OCI-LY3 (cell line): ENCODE measurements around the gene CXCL13.
A peak's percentile ranks its signal among the peaks of the same experiment; 100 is the strongest.

Experiments used
- H2AFZ ChIP-seq: fragments of 200-600, 300-600 bp; shearing (Covaris generic); 2 replicates; pipeline ENCODE4 v1.6.0; 2014; ENCODE audit warnings: antibody characterized with exemption, low read depth, low read length
- H3K27ac ChIP-seq: fragments of 200-600, 300-600 bp; sonication (generic); 2 replicates; pipeline ENCODE4 v1.5.1; 2014; ENCODE audit warnings: mild to moderate bottlenecking, low read length, moderate library complexity, mixed read lengths
- H3K27me3 ChIP-seq: fragments of 200-600, 300-600 bp; sonication (generic); 2 replicates; pipeline ENCODE4 v1.6.1; 2014; ENCODE audit warnings: low read depth, low read length, mixed read lengths
- H3K36me3 ChIP-seq: fragments of 200-600, 300-600 bp; sonication (generic); replicated peaks from 2 replicates; pipeline ENCODE3; 2014; ENCODE audit warnings: low read depth, low read length, mixed read lengths
- H3K4me1 ChIP-seq: fragments of 300-600, 200-600 bp; sonication (generic); 2 replicates; pipeline ENCODE4 v1.6.1; 2014; ENCODE audit warnings: low read length, mixed read lengths
- H3K4me2 ChIP-seq: fragments of 200-600, 300-600 bp; sonication (generic); 2 replicates; pipeline ENCODE4 v1.6.1; 2014; ENCODE audit warnings: low read length, mixed read lengths
- H3K4me3 ChIP-seq: fragments of 300-600, 200-600 bp; sonication (generic); 2 replicates; pipeline ENCODE4 v1.5.1; 2014; ENCODE audit warnings: antibody characterized with exemption, mild to moderate bottlenecking, low read length, moderate library complexity
- H3K79me2 ChIP-seq: fragments of 300-600, 200-600 bp; shearing (Covaris generic); 2 replicates; pipeline ENCODE4 v1.6.1; 2014; ENCODE audit warnings: mild to moderate bottlenecking, low read length, mixed read lengths
- H3K9ac ChIP-seq: fragments of 300-600, 200-600 bp; shearing (Covaris generic); 2 replicates; pipeline ENCODE4 v1.6.0; 2014; ENCODE audit warnings: mild to moderate bottlenecking, low read length, moderate library complexity
- H3K9me3 ChIP-seq: fragments of 200-600, 300-600 bp; shearing (Covaris generic); 2 replicates; pipeline ENCODE4 v1.6.1; 2014; ENCODE audit warnings: low read length, mixed read lengths; ENCODE audit not compliant: insufficient read depth
- H4K20me1 ChIP-seq: fragments of 200-600, 300-600 bp; sonication (generic); 2 replicates; pipeline ENCODE4 v1.6.1; 2016; ENCODE audit warnings: low read length, mixed read lengths; ENCODE audit not compliant: insufficient read depth
- CTCF ChIP-seq: fragments of 200-600, 300-600 bp; sonication (generic); IDR thresholded peaks from 2 replicates; pipeline ENCODE4 v1.5.1; 2014; ENCODE audit warnings: antibody characterized with exemption, low read length, low read depth
- EZH2phosphoT487 ChIP-seq: fragments of 200-600 bp; shearing (Covaris generic); IDR thresholded peaks from 2 replicates; pipeline ENCODE4 v1.6.1; 2018; ENCODE audit warnings: antibody characterized with exemption, mixed run types, low read depth

CXCL13 gene

DNA sequence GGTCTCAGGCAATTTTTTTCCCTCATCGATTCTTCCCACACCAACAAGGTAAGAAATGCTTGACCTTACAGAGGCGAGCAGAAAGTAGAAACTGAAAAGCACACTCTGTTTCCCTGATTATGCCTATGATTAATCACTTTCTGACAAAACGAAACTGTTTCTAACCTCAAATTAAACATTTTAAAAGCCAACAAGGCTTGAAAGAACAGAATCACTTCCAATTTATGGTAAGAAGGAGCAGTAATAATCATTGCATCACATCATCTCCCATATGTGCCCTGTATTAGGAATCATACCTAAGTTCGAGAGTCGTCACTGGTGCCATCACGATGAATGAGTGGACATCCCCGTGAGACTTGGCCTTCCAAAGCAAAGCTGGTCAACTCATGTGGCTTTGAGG, 12.5 kb upstream of the CXCL13 start:
- Histone ChIP-seq H4K20me1 (no peaks in the 10 kb centered on the region), H3K36me3 (no peaks in the 10 kb centered on the region)

GRCh38 chr4:77593993-77594392, 11.6 kb upstream of the CXCL13 start:
- peak overlapping the region; percentile 80 for H3K9ac ChIP-seq
- H4K20me1 ChIP-seq = no peaks in the 10 kb centered on the region
- H3K4me3 ChIP-seq = no peak overlapping the region
- H3K4me1 ChIP-seq = peaks cover 76% of the 10 kb centered on the region
- no peak overlapping the region for H2AFZ ChIP-seq
- peak overlapping the region; percentile 97 for H3K27ac ChIP-seq
- H3K9me3 ChIP-seq = no peaks in the 10 kb centered on the region
- H3K36me3 ChIP-seq = no peaks in the 10 kb centered on the region
- H3K79me2 ChIP-seq = 0 out of 2 replicates have a peak, but pooled peaks cover 4% of the 10 kb centered on the region
- H3K27me3 ChIP-seq = no peaks in the 10 kb centered on the region
- no peak for TF ChIP-seq EZH2phosphoT487
- no peak for TF ChIP-seq CTCF
- H3K4me2 ChIP-seq = peak overlapping the region; percentile 46

More for the DNA sequence above, 12.5 kb upstream of the CXCL13 start:
- peak overlapping the region; percentile 97 for H3K27ac ChIP-seq
- H3K4me3 ChIP-seq = peak overlapping the region; percentile 7; the same call in 1 of the 2 replicates
- no peaks in the 10 kb centered on the region for H3K9me3 ChIP-seq
- no peak overlapping the region for H2AFZ ChIP-seq
- H3K79me2 ChIP-seq = 0 out of 2 replicates have a peak, but pooled peaks cover 4% of the 10 kb centered on the region
- peak overlapping the region; percentile 46 for H3K4me2 ChIP-seq
- peak overlapping the region; percentile 80 for H3K9ac ChIP-seq
- no peaks in the 10 kb centered on the region for H3K27me3 ChIP-seq
- peaks cover 84% of the 10 kb centered on the region for H3K4me1 ChIP-seq
- TF ChIP-seq CTCF = no peak
- TF ChIP-seq EZH2phosphoT487 = no peak

- H3K27me3 ChIP-seq = no peaks in the 10 kb centered on the region
- no peak overlapping the region for H2AFZ ChIP-seq
- H3K27ac ChIP-seq = peak overlapping the region; percentile 97
- no peaks in the 10 kb centered on the region for H3K9me3 ChIP-seq
- H3K4me3 ChIP-seq = peak overlapping the region; percentile 21
- 0 out of 2 replicates have a peak, but pooled peaks cover 2% of the 10 kb centered on the region for H3K79me2 ChIP-seq
- H3K4me1 ChIP-seq = peaks cover 76% of the 10 kb centered on the region
- no peaks in the 10 kb centered on the region for H3K36me3 ChIP-seq
- peak overlapping the region; percentile 80 for H3K9ac ChIP-seq
- H4K20me1 ChIP-seq = no peaks in the 10 kb centered on the region
- H3K4me2 ChIP-seq = peak overlapping the region; percentile 53
- TF ChIP-seq CTCF = no peak
- no peak for TF ChIP-seq EZH2phosphoT487
Observed at GRCh38 chr4:77595364-77595973, 10.2 kb upstream of the CXCL13 start.

DNA sequence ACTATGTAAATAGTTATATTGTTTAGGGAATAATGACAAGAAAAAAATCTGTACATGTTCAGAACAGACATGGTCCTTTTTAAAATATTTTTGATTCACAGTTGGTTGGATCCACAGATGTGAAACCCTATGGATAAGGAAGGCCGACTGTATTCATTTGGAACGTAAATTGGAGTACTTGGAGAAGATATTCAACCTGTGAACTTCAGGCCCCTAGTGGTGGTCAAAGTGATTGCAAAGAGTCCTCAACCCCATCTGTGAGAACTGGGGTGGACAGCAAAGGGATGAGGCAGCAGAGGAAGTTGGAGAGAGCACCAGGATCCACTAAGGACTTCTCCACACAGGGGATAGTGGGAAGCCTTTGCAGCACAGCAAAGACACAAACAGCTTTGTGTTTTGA, 6.2 kb upstream of the CXCL13 start:
- Histone ChIP-seq H2AFZ (peak overlapping the region; percentile 10; the same call in 1 of the 2 replicates), H3K9ac (peak overlapping the region; percentile 78)

More for the DNA sequence above, 6.2 kb upstream of the CXCL13 start:
- Histone ChIP-seq H3K79me2 (peaks cover 15% of the 10 kb centered on the region), H3K4me1 (peaks cover 77% of the 10 kb centered on the region), H4K20me1 (no peaks in the 10 kb centered on the region), H3K9me3 (no peaks in the 10 kb centered on the region), H3K4me2 (no peak overlapping the region), H3K4me3 (no peak overlapping the region), H3K27me3 (no peaks in the 10 kb centered on the region), H3K36me3 (no peaks in the 10 kb centered on the region), H3K27ac (peak overlapping the region; percentile 92)
- peak; percentile 67 for TF ChIP-seq CTCF
- no peak for TF ChIP-seq EZH2phosphoT487
